ENCODE measurements around the gene IDUA. TPM values are rescaled to one million over a fixed set of nuclear protein-coding genes. Genes with fewer than 3 reads are reported as not detected.

The IDUA gene
- total RNA-seq, 2 donors from 2014 or later = 22.4 to 25.6 TPM

DNA sequence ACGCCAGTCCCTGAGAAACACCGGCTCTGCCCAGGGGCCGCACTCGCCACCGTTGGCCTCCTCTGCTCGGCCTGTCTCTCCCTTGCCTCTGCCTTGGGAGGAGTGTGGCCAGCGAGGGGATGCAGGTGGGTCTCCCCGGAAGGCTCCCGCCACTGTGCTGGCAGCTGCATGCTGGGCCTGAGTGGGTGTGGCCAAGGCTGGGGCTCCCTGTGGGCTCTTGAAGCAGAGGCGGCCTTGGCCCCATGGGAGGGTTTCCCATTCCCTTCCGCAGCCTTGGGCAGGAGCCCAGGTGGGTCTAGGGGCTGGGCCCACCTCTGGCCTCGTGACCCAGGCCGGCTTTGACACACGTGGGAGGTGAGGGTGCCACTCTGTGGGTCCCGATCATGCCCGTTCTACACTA lies 43.7 kb downstream of the IDUA start:
- Mint-ChIP-seq H3K27ac (no peak overlapping the region), H3K9me3 (no peaks in the 10 kb centered on the region), H3K4me3 (no peak overlapping the region), H3K4me1 (no peaks in the 10 kb centered on the region), H3K36me3 (ENCODE audit: low read depth) (peaks cover 8% of the 10 kb centered on the region), H3K27me3 (ENCODE audit: insufficient read depth) (no peaks in the 10 kb centered on the region)
- Histone ChIP-seq H3K9ac (ENCODE audit: extremely low read depth, low read length, poor library complexity, severe bottlenecking) (no peak overlapping the region), H3K27ac (ENCODE audit: low read depth, low read length) (no peak overlapping the region), H3K4me1 (ENCODE audit: control insufficient read depth, insufficient read depth, low read length) (no peaks in the 10 kb centered on the region), H3K27me3 (ENCODE audit: control insufficient read depth, insufficient read depth, low read length, poor library complexity, severe bottlenecking) (no peaks in the 10 kb centered on the region), H3K4me3 (ENCODE audit: low read length) (no peak overlapping the region), H3K36me3 (ENCODE audit: control insufficient read depth, insufficient read depth, low read length) (peaks cover 7% of the 10 kb centered on the region), H3K9me3 (ENCODE audit: control insufficient read depth, low read length) (no peaks in the 10 kb centered on the region)
- no peak for DNase-seq
- WGBS, 2 experiments (ENCODE audit: insufficient coverage in 1 of 2, insufficient read length in 1 of 2) = 91% methylated on average over 3 to 16 of the region's 16 CpGs
- TF ChIP-seq, protein P1, sequence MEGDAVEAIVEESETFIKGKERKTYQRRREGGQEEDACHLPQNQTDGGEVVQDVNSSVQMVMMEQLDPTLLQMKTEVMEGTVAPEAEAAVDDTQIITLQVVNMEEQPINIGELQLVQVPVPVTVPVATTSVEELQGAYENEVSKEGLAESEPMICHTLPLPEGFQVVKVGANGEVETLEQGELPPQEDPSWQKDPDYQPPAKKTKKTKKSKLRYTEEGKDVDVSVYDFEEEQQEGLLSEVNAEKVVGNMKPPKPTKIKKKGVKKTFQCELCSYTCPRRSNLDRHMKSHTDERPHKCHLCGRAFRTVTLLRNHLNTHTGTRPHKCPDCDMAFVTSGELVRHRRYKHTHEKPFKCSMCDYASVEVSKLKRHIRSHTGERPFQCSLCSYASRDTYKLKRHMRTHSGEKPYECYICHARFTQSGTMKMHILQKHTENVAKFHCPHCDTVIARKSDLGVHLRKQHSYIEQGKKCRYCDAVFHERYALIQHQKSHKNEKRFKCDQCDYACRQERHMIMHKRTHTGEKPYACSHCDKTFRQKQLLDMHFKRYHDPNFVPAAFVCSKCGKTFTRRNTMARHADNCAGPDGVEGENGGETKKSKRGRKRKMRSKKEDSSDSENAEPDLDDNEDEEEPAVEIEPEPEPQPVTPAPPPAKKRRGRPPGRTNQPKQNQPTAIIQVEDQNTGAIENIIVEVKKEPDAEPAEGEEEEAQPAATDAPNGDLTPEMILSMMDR (conservative IDR thresholded peaks at IDR 0.05) = no peak

DNA sequence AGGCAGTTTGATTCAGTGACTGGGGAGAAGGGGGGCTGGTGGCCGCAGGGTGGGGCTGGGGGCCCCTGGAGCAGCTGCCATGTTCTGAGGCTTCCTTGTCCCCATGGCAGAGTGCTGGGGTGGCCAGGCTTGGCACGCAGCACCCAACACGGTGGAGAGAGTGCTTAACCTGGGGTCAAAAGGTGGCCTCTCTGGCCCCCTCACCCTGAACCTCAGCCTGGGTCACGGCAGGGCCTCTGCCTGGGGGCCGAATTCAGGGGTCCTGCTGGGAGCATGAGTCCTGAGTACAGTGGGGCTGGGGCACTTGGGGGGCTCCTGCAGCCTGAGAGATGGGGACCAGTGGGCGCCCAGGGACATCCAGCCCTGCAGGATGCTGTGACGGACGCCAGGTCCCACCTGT lies 44.5 kb downstream of the IDUA start:
- Histone ChIP-seq H3K36me3 (ENCODE audit: control insufficient read depth, insufficient read depth, low read length) (no peaks in the 10 kb centered on the region), H3K9ac (ENCODE audit: extremely low read depth, low read length, poor library complexity, severe bottlenecking) (no peak overlapping the region), H3K27ac (ENCODE audit: low read depth, low read length) (no peak overlapping the region), H3K4me3 (ENCODE audit: low read length) (no peak overlapping the region), H3K27me3 (ENCODE audit: control insufficient read depth, insufficient read depth, low read length, poor library complexity, severe bottlenecking) (no peaks in the 10 kb centered on the region), H3K9me3 (ENCODE audit: control insufficient read depth, low read length) (no peaks in the 10 kb centered on the region), H3K4me1 (ENCODE audit: control insufficient read depth, insufficient read depth, low read length) (no peaks in the 10 kb centered on the region)
- DNase-seq = no peak
- Mint-ChIP-seq H3K9me3 (no peaks in the 10 kb centered on the region), H3K27me3 (ENCODE audit: insufficient read depth) (no peaks in the 10 kb centered on the region), H3K27ac (no peak overlapping the region), H3K36me3 (ENCODE audit: low read depth) (peaks cover 2% of the 10 kb centered on the region), H3K4me3 (no peak overlapping the region), H3K4me1 (no peaks in the 10 kb centered on the region)
- TF ChIP-seq, protein P1 (conservative IDR thresholded peaks at IDR 0.05) = no peak
- WGBS, 2 experiments (ENCODE audit: insufficient coverage in 1 of 2, insufficient read length in 1 of 2) = 92 to 94% methylated on average over 8 of the region's 8 CpGs

DNA sequence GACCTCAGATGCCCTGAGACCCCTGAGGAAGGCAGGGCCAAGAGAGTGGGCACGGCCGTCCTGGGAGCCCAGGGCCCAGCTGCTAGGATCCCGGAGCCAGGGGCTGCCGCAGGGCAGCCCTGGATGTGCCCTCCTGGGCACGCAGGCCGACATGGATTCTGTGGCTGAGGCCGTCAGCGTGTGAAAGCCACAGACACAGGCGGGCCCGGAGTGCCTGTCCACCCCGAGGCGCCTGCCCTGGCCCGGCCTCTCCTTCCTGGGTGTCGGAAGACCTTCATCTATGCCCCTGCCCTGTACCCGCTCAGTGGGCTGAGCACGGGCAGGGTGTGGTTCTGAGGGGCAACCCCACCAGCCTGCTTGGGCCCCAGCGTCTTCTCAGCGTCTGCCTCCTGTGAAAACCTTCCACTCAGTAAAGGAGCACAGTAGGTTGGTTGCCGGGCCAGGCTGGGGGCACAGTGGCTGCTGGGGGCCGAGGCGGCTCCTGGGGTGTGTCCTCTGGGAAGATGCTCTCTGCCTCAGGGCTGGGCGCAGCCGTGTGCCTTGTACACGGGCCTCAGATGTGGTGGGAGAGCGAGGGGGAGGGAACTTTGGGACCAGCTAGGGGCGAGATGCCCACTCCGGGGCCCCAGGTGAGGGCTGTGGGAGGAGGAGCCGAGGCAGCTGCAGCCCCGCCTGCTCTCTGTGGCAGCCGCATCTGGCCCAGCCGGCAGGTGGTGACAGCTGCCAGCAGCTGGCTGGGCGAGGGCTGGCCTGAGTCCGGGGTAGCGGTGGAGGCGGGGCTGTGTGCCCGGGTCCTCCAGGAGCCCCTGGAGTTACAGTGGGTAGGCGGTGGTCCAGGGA lies 45.3 kb downstream of the IDUA start:
- TF ChIP-seq, protein P1 (conservative IDR thresholded peaks at IDR 0.05) = no peak
- Histone ChIP-seq H3K9ac (ENCODE audit: extremely low read depth, low read length, poor library complexity, severe bottlenecking) (no peak overlapping the region), H3K9me3 (ENCODE audit: control insufficient read depth, low read length) (no peaks in the 10 kb centered on the region), H3K27ac (ENCODE audit: low read depth, low read length) (no peak overlapping the region), H3K4me3 (ENCODE audit: low read length) (no peak overlapping the region), H3K4me1 (ENCODE audit: control insufficient read depth, insufficient read depth, low read length) (no peaks in the 10 kb centered on the region), H3K36me3 (ENCODE audit: control insufficient read depth, insufficient read depth, low read length) (no peaks in the 10 kb centered on the region), H3K27me3 (ENCODE audit: control insufficient read depth, insufficient read depth, low read length, poor library complexity, severe bottlenecking) (no peaks in the 10 kb centered on the region)
- Mint-ChIP-seq H3K4me3 (no peak overlapping the region), H3K27me3 (ENCODE audit: insufficient read depth) (no peaks in the 10 kb centered on the region), H3K9me3 (no peaks in the 10 kb centered on the region), H3K27ac (no peak overlapping the region), H3K36me3 (ENCODE audit: low read depth) (no peaks in the 10 kb centered on the region), H3K4me1 (no peaks in the 10 kb centered on the region)
- DNase-seq = peak; percentile 61
- WGBS, 2 experiments (ENCODE audit: insufficient coverage in 1 of 2, insufficient read length in 1 of 2) = 89% methylated on average over 25 to 37 of the region's 37 CpGs
